ENCODE results near the gene BBS1.

- TF ChIP-seq POLR2A (IDR thresholded peaks at IDR 0.05; ENCODE audit: low read depth, low read length) (no peak), POLR2AphosphoS5 (IDR thresholded peaks at IDR 0.05; ENCODE audit: low read depth, low read length) (no peak), TAF1 (IDR thresholded peaks at IDR 0.05; ENCODE audit: borderline replicate concordance, low read depth, low read length) (no peak)
These were observed 19.0 kb upstream of the BBS1 start for GRCh38 chr11:66491315-66491935.

Measured in GM12892 (cell line).